Measurements from ENCODE around the gene GPI.

DNA sequence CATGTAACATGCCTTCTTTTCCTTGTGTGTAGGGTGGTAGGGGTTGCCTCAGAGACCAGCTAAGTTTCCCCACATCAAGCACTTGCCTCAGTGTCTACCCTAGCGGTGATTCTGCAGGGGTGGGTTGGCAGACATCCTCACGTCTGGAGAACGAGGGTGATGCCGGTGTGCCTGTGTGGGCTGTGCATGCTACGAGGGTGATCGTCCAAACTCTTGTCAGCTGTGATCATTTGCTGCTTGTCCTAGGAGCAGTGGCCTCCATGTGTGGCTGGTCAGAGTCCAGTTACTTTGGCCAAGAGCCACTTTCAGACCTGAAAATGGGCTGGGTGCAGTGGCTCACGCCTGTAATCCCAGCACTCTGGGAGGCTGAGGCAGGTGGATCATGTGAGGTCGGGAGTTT is 5.1 kb downstream of the GPI start:
- TF ChIP-seq, protein P1, sequence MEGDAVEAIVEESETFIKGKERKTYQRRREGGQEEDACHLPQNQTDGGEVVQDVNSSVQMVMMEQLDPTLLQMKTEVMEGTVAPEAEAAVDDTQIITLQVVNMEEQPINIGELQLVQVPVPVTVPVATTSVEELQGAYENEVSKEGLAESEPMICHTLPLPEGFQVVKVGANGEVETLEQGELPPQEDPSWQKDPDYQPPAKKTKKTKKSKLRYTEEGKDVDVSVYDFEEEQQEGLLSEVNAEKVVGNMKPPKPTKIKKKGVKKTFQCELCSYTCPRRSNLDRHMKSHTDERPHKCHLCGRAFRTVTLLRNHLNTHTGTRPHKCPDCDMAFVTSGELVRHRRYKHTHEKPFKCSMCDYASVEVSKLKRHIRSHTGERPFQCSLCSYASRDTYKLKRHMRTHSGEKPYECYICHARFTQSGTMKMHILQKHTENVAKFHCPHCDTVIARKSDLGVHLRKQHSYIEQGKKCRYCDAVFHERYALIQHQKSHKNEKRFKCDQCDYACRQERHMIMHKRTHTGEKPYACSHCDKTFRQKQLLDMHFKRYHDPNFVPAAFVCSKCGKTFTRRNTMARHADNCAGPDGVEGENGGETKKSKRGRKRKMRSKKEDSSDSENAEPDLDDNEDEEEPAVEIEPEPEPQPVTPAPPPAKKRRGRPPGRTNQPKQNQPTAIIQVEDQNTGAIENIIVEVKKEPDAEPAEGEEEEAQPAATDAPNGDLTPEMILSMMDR (conservative IDR thresholded peaks at IDR 0.05; ENCODE audit: low read length), result no peak
- TF ChIP-seq EZH2phosphoT487 (IDR thresholded peaks at IDR 0.05; ENCODE audit: borderline replicate concordance, low read depth, low read length), result no peak

Data from OCI-LY7 (cell line).